GM12878 (cell line): ENCODE results near the gene COX15. TPM values are rescaled to one million over a fixed set of nuclear protein-coding genes. Genes with fewer than 3 reads are reported as not detected.
A peak's percentile ranks its signal among the peaks of the same experiment; 100 is the strongest.

Source experiments
- ATAC-seq: fragments of 200-7000 bp; cut with Tn5 transposase; 3 replicates; pipeline ENCODE4 v1.9.1; 2020; ENCODE audit warnings: mild to moderate bottlenecking, moderate library complexity
- Bru-seq: library from RNA; stranded (reverse); fragments of 400-500 nt; gene quantifications from one replicate; lab custom pipeline; 2021; lab: Mats Ljungman, UMichigan
- BruChase-seq, 2 experiments: library from RNA; stranded (reverse); fragments of 400-500 nt; gene quantifications; one replicate each; lab custom pipeline; 2021; lab: Mats Ljungman, UMichigan
- BruUV-seq: library from RNA; stranded (reverse); fragments of 400-500 nt; replicated peaks from 2 replicates; lab custom pipeline; 2021; lab: Mats Ljungman, UMichigan
- CTCF ChIA-PET: fragments of 300-600 bp; sonication (Branson Sonifier 250); formaldehyde crosslinking; extraction: SDS; loops from one replicate; lab custom pipeline; 2021; ENCODE audit warnings: inconsistent platforms; lab: Yijun Ruan, JAX
- POLR2A ChIA-PET: fragments of 350-600 bp; formaldehyde crosslinking; extraction: SDS; loops from one replicate; lab custom pipeline; 2021; ENCODE audit warnings: inconsistent platforms; lab: Charles Lee
- RAD21 ChIA-PET: fragments of 300-600 bp; sonication (Branson Sonifier 250); formaldehyde crosslinking; loops from one replicate; lab custom pipeline; 2023; ENCODE audit warnings: antibody characterized with exemption; ENCODE audit not compliant: unreplicated experiment; lab: Charles Lee
- SMC1A ChIA-PET: fragments of 300-600 bp; sonication (Branson Sonifier 250); formaldehyde crosslinking; loops from one replicate; lab custom pipeline; 2023; ENCODE audit not compliant: unreplicated experiment, uncharacterized antibody; lab: Charles Lee
- DNase-seq: peaks from one replicate; pipeline ENCODE4 v3.0.0-alpha.2; 2011; ENCODE audit warnings: low read depth, low spot score
- FAIRE-seq: peaks from 3 replicates; lab custom pipeline; 2011; peaks lifted over from hg19 to GRCh38; lab: Jason Lieb, UNC
- H2AFZ ChIP-seq: 2 replicates; pipeline ENCODE4 v1.6.0; 2011; ENCODE audit warnings: low read depth, low read length, control low read depth; ENCODE audit not compliant: control insufficient read depth
- H3K27ac ChIP-seq: 2 replicates; pipeline ENCODE4 v1.5.1; 2011; ENCODE audit warnings: control low read depth; ENCODE audit not compliant: control insufficient read depth, insufficient read depth
- H3K27me3 ChIP-seq, 2 experiments: replicated peaks in 1 of 2; 2 replicates each; pipeline versions ENCODE4 v1.6.0 to v1.6.1; 2011; ENCODE audit warnings: low read length in 1 of 2; ENCODE audit not compliant: control insufficient read depth in 2 of 2, insufficient read depth in 2 of 2
- H3K36me3 ChIP-seq, 2 experiments: 2 replicates each; pipeline ENCODE4 v1.5.1; 2011; ENCODE audit warnings: low read length in 1 of 2; ENCODE audit not compliant: control insufficient read depth in 2 of 2, insufficient read depth in 2 of 2
- H3K4me1 ChIP-seq: 2 replicates; pipeline ENCODE4 v1.6.1; 2011; ENCODE audit warnings: mild to moderate bottlenecking, low read length, moderate library complexity, mixed read lengths; ENCODE audit not compliant: control insufficient read depth, insufficient read depth
- H3K4me2 ChIP-seq: 2 replicates; pipeline ENCODE4 v1.6.0; 2011; ENCODE audit warnings: control low read depth; ENCODE audit not compliant: control insufficient read depth, insufficient read depth
- H3K4me3 ChIP-seq: fragments of 200-600 bp; sonication (generic); 2 replicates; pipeline ENCODE4 v1.5.1; 2016
- H3K79me2 ChIP-seq: 2 replicates; pipeline ENCODE4 v1.6.0; 2011; ENCODE audit warnings: low read length; ENCODE audit not compliant: control insufficient read depth, insufficient read depth
- H3K9ac ChIP-seq: 2 replicates; pipeline ENCODE4 v1.8.0; 2011; ENCODE audit warnings: low read length, control low read depth, mixed read lengths; ENCODE audit not compliant: control insufficient read depth, insufficient read depth
- H3K9me3 ChIP-seq: replicated peaks from 3 replicates; pipeline ENCODE4 v1.5.1; 2011; ENCODE audit warnings: mild to moderate bottlenecking, low read length; ENCODE audit not compliant: control insufficient read depth, insufficient read depth
- H4K20me1 ChIP-seq: 2 replicates; pipeline ENCODE4 v1.6.0; 2011; ENCODE audit not compliant: control insufficient read depth, insufficient read depth
- ASH2L ChIP-seq: fragments of 300-600, 200-600 bp; sonication (generic); IDR thresholded peaks from 2 replicates; pipeline ENCODE4 v1.6.1; 2017; ENCODE audit warnings: low read depth, mild to moderate bottlenecking, borderline replicate concordance
- BACH1 ChIP-seq: fragments of 450-650 bp; IDR thresholded peaks from 2 replicates; pipeline ENCODE4 v1.6.1; 2017; ENCODE audit warnings: mild to moderate bottlenecking, borderline replicate concordance
- CEBPZ ChIP-seq: fragments of 150-350 bp; IDR thresholded peaks from 2 replicates; pipeline ENCODE4 v1.6.1; 2016; ENCODE audit warnings: low read depth, low read length
- DPF2 ChIP-seq: fragments of 450-650 bp; IDR thresholded peaks from 2 replicates; pipeline ENCODE4 v1.6.1; 2017; ENCODE audit warnings: mild to moderate bottlenecking
- FOXK2 ChIP-seq: fragments of 450-650 bp; IDR thresholded peaks from 2 replicates; pipeline ENCODE4 v1.6.1; 2017; ENCODE audit warnings: mild to moderate bottlenecking, moderate library complexity
- GATAD2B ChIP-seq: fragments of 450-650 bp; conservative IDR thresholded peaks from 2 replicates; pipeline ENCODE4 v1.6.1; 2017; ENCODE audit warnings: low read depth, mild to moderate bottlenecking, moderate library complexity
- IRF4 ChIP-seq: IDR thresholded peaks from 2 replicates; pipeline ENCODE4 v1.6.1; 2011; ENCODE audit warnings: low read depth, low read length
- RFX5 ChIP-seq: IDR thresholded peaks from 2 replicates; pipeline ENCODE4 v1.6.1; 2011; ENCODE audit warnings: low read depth, low read length, improper control_type of control experiment
- SMC3 ChIP-seq: IDR thresholded peaks from 2 replicates; pipeline ENCODE4 v1.6.1; 2011; ENCODE audit warnings: low read length, improper control_type of control experiment, borderline replicate concordance
- SP1 ChIP-seq: IDR thresholded peaks from one replicate; pipeline ENCODE4 v1.6.1; 2011; ENCODE audit warnings: low read depth, low read length
- WGBS: methylation state at CpG from one replicate; pipeline ENCODE4 v1.1.6; 2016; ENCODE audit warnings: low lambda C conversion rate; ENCODE audit not compliant: insufficient replicate concordance, insufficient coverage; ENCODE audit errors: missing lambda C conversion rate; 5-methylcytosine and 5-hydroxymethylcytosine counted together
- in situ Hi-C: fragments of 300-500 bp; cut with MboI; formaldehyde crosslinking; loops from 9 replicates; pipeline ENCODE4 v1.14.3; 2018; ENCODE audit warnings: mixed read lengths
- intact Hi-C: fragments of 100-400 bp; cut with micrococcal nuclease; formaldehyde crosslinking; loops from one replicate; pipeline ENCODE4 v1.14.2; 2022; ENCODE audit not compliant: unreplicated experiment
- long read RNA-seq, 2 experiments: library from polyadenylated mRNA; unstranded; transcript quantifications; one replicate each; pipeline ENCODE4 v2.0.0, GENCODE V29; 2019 to 2020
- polyA minus RNA-seq, 3 experiments: library from RNA; depleted of rRNA, polyadenylated mRNA; stranded (reverse); fragments of >200 nt; gene quantifications; 2 replicates each; pipeline ENCODE4 v1.2.3, GENCODE V29; 2011
- polyA plus RNA-seq, 11 experiments: library from polyadenylated mRNA; depleted of rRNA in 4 of 11; unstranded in 6 of 11; stranded (reverse) in 5 of 11; fragments of >200 nt; fragmentation: Nextera tagmentation in 4 of 11; fragmentation: Illumina TruSeq in 1 of 11; extraction: Ambion mirVana in 4 of 11; extraction: Trizol in 1 of 11; gene quantifications; 1 replicate in 1 of 11; 2 replicates in 10 of 11; pipeline versions ENCODE4 v1.2.1 to v1.2.3, GENCODE V29; 2011 to 2016; ENCODE audit warnings: inconsistent platforms in 2 of 11, missing spikeins in 2 of 11, low read depth in 1 of 11
- total RNA-seq, 4 experiments: library from RNA; depleted of rRNA in 3 of 4; stranded (reverse); fragments of >200 nt in 3 of 4; fragmentation: Illumina TruSeq in 1 of 4; extraction: Trizol in 1 of 4; gene quantifications; 2 replicates each; pipeline versions ENCODE4 v1.2.1 to v1.2.3, GENCODE V29; 2013 to 2021
- TF ChIP-seq, protein P1 (sequence below): fragments of 450-650 bp; IDR thresholded peaks from 2 replicates; pipeline ENCODE4 v1.6.1; 2018; ENCODE audit warnings: borderline replicate concordance, mild to moderate bottlenecking; ENCODE audit not compliant: partially characterized antibody

COX15 gene
- 62.4 and 70.0 TPM in 2 replicates for total RNA-seq (2013; cell fraction: nucleolus; rRNA removed)
- 36.3 and 37.4 TPM in 2 replicates for total RNA-seq (2014; rRNA removed)
- 30.6 and 32.9 TPM in 2 replicates for total RNA-seq (2014; rRNA removed; fragmentation: Illumina TruSeq; extraction: Trizol)
- 37.8 and 38.9 TPM in 2 replicates for total RNA-seq (2021)
- 22.4 TPM for polyA plus RNA-seq (2011; ENCODE audit: low read depth)
- 36.4 and 46.8 TPM in 2 replicates for polyA plus RNA-seq (2011; rRNA removed)
- polyA plus RNA-seq (2011; cell fraction: cytosol; rRNA removed): 22.3 and 27.2 TPM in 2 replicates
- 27.6 and 30.5 TPM in 2 replicates for polyA plus RNA-seq (2011; cell fraction: nucleus; rRNA removed)
- polyA plus RNA-seq (2012): 25.7 and 37.7 TPM in 2 replicates
- 38.1 and 44.7 TPM in 2 replicates for polyA plus RNA-seq (2014; fragmentation: Illumina TruSeq; extraction: Trizol)
- polyA plus RNA-seq (2014; fragmentation: Nextera tagmentation; extraction: Ambion mirVana): 10 to 100 TPM; 46.3 to 50.7 TPM
- 27.1 and 30.2 TPM in 2 replicates for polyA plus RNA-seq (2014; rRNA removed)
- 10 to 100 TPM; 38.4 to 42.8 TPM for polyA plus RNA-seq (2016; fragmentation: Nextera tagmentation; extraction: Ambion mirVana)
- 20.5 and 25.2 TPM in 2 replicates for polyA minus RNA-seq (2011; rRNA and poly(A)+ RNA removed)
- 10.4 and 11.0 TPM in 2 replicates for polyA minus RNA-seq (2011; cell fraction: cytosol; rRNA and poly(A)+ RNA removed)
- 8.7 and 13.6 TPM in 2 replicates for polyA minus RNA-seq (2011; cell fraction: nucleus; rRNA and poly(A)+ RNA removed)
- percentile 84 among the genes with signal in this experiment for Bru-seq, nascent RNA
- percentile 97 among the genes with signal in this experiment for BruChase-seq, experiment 1, labeled RNA remaining after a 6-hour chase
- percentile 93 among the genes with signal in this experiment for BruChase-seq, experiment 2, labeled RNA remaining after a 2-hour chase
- long read RNA-seq, experiment 1, transcript COX15-201 (9 exons, 2,356 nt): major isoform, 30 of 40 reads
- long read RNA-seq, experiment 1, partial matches to known transcripts: 1 of 40 reads
- long read RNA-seq, experiment 1, other reads (novel, unspliced or antisense): 7 of 40 reads
- long read RNA-seq, experiment 2, transcript COX15-202 (9 exons, 2,788 nt): minor isoform, 19 of 218 reads
- long read RNA-seq, experiment 2, transcript COX15-201 (9 exons, 2,356 nt): major isoform, 174 of 218 reads
- long read RNA-seq, experiment 2, partial matches to known transcripts: 13 of 218 reads
- long read RNA-seq, experiment 2, other reads (novel, unspliced or antisense): 11 of 218 reads

GRCh38 chr10:99732033-99732842, at the start of gene COX15, which contains the start of gene CUTC:
TSS of gene COX15 (minus strand) at chr10:99732127. CDS start at chr10:99732049, 78 bp downstream.
TSS of gene CUTC (plus strand) at chr10:99732234. CDS start at chr10:99732349, 115 bp downstream.
- in situ Hi-C loops (no loop called here), intact Hi-C loops (no loop called here)
- H2AFZ ChIP-seq: peak within 1 kb of the TSS; percentile 94
- peaks cover 5% of the 10 kb centered on the region; the same call in 1 of the 2 replicates for H3K4me1 ChIP-seq
- no peaks in the 10 kb centered on the region for H3K9me3 ChIP-seq
- ChIA-PET SMC1A (interaction anchor here (0.8 to 3.3 kb wide), 9 partner anchors 9 to 314 kb away, joined by 3 to 11 read pairs (median 3); no protein-coding TSS in a partner anchor), RAD21 (interaction anchor here (0.6 to 2.4 kb wide), 5 partner anchors 9 to 112 kb away, joined by 3 to 11 read pairs (median 3); partner anchors contain the start of gene SLC25A28), POLR2A (interaction anchor here (0.5 to 2.4 kb wide), 10 partner anchors 10 to 535 kb away, joined by 3 to 9 read pairs (median 4); partner anchors contain the start of genes CWF19L1 and ENTPD7), CTCF (interaction anchor here (0.6 to 4.1 kb wide), 12 partner anchors 9 to 302 kb away, joined by 3 to 17 read pairs (median 3); partner anchors contain the start of genes ENTPD7 and GOT1)
- peak within 1 kb of the TSS; percentile 81 for H3K4me2 ChIP-seq
- peak within 1 kb of the TSS; percentile 89 for H3K27ac ChIP-seq
- peak; percentile 82 for DNase-seq
- H3K9ac ChIP-seq: peak within 1 kb of the TSS; percentile 91
- peaks cover 0 to under 1% of the 10 kb centered on the region in 2 experiments; a peak in 1 of 4 replicates for H3K36me3 ChIP-seq
- TSS peak; percentile 86 for BruUV-seq
- peaks cover 32% of the 10 kb centered on the region for H3K79me2 ChIP-seq
- peak; percentile 95 for ATAC-seq
- no peaks in the 10 kb centered on the region for H4K20me1 ChIP-seq
- FAIRE-seq: peak; percentile 76
- WGBS: 1% methylated on average over 59 of the region's 73 CpGs
- H3K27me3 ChIP-seq: no peaks in the 10 kb centered on the region
- peak within 1 kb of the TSS; percentile 98 for H3K4me3 ChIP-seq
- TF ChIP-seq IRF4 (0 out of 2 replicates have a peak, but pooled peaks have one; percentile 51), SMC3 (no peak), BACH1 (no peak), GATAD2B (0 out of 2 replicates have a peak, but pooled peaks have one; percentile 40), DPF2 (0 out of 2 replicates have a peak, but pooled peaks have one; percentile 41), RFX5 (no peak), ASH2L (peak; percentile 97; the same call in 1 of the 2 replicates), CEBPZ (no peak), SP1 (no peak), FOXK2 (no peak)
- TF ChIP-seq, protein P1, sequence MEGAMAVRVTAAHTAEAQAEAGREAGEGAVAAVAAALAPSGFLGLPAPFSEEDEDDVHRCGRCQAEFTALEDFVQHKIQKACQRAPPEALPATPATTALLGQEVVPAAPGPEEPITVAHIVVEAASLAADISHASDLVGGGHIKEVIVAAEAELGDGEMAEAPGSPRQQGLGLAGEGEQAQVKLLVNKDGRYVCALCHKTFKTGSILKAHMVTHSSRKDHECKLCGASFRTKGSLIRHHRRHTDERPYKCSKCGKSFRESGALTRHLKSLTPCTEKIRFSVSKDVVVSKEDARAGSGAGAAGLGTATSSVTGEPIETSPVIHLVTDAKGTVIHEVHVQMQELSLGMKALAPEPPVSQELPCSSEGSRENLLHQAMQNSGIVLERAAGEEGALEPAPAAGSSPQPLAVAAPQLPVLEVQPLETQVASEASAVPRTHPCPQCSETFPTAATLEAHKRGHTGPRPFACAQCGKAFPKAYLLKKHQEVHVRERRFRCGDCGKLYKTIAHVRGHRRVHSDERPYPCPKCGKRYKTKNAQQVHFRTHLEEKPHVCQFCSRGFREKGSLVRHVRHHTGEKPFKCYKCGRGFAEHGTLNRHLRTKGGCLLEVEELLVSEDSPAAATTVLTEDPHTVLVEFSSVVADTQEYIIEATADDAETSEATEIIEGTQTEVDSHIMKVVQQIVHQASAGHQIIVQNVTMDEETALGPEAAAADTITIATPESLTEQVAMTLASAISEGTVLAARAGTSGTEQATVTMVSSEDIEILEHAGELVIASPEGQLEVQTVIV: peak; percentile 21
